Uterus (tissue), 2 donors: ENCODE results near the gene STXBP5L.

Experiments
- POLR2A ChIP-seq, 2 donors: fragments of 450-650 bp; IDR thresholded peaks; one replicate each; pipeline ENCODE4 v1.6.1; 2016; ENCODE audit warnings: antibody characterized with exemption in 2 of 2, mild to moderate bottlenecking in 1 of 2, moderate library complexity in 1 of 2
- TF ChIP-seq, protein P1 (sequence below), 4 experiments: fragments of 200-600 bp in 2 of 4; fragments of 450-650 bp in 2 of 4; sonication (generic) in 2 of 4; IDR thresholded peaks; one replicate each; pipeline ENCODE4 v1.5.1; 2016 to 2019; ENCODE audit warnings: antibody characterized with exemption in 4 of 4, mild to moderate bottlenecking in 2 of 4, moderate library complexity in 1 of 4

DNA sequence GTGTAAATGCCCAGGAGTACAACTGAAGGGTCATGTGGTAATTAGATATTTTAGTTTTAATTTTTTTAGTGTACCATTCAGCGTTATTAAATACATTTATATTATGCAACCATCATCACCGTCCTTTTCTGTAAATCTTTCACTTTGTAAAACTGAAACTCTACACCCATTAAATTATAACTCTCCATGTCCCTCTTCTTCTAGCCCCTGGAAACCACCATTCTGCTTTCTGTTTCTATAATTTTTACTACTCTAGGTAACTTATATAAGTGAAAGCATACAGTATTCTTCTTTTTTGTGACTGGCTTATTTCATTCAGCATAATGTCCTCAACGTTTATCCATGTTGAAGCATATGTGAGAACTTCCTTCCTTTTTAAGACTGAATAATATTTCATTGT lies 48.1 kb downstream of the STXBP5L start:
- TF ChIP-seq, protein P1, sequence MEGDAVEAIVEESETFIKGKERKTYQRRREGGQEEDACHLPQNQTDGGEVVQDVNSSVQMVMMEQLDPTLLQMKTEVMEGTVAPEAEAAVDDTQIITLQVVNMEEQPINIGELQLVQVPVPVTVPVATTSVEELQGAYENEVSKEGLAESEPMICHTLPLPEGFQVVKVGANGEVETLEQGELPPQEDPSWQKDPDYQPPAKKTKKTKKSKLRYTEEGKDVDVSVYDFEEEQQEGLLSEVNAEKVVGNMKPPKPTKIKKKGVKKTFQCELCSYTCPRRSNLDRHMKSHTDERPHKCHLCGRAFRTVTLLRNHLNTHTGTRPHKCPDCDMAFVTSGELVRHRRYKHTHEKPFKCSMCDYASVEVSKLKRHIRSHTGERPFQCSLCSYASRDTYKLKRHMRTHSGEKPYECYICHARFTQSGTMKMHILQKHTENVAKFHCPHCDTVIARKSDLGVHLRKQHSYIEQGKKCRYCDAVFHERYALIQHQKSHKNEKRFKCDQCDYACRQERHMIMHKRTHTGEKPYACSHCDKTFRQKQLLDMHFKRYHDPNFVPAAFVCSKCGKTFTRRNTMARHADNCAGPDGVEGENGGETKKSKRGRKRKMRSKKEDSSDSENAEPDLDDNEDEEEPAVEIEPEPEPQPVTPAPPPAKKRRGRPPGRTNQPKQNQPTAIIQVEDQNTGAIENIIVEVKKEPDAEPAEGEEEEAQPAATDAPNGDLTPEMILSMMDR (IDR thresholded peaks at IDR 0.05) = no peak
- TF ChIP-seq POLR2A (IDR thresholded peaks at IDR 0.05) = no peak
